ENCODE results near the gene THBS4. TPM values are rescaled to one million over a fixed set of nuclear protein-coding genes. Genes with fewer than 3 reads are reported as not detected.
"Not testable (repeated sequence)": the region's sequence is repeated elsewhere in the genome, so short reads cannot be mapped to it uniquely, and the experiment has no call there.

Gene THBS4
- total and polyA plus RNA-seq, 2 experiments from 2014 or later = 0.80 TPM; not detected in 1

DNA sequence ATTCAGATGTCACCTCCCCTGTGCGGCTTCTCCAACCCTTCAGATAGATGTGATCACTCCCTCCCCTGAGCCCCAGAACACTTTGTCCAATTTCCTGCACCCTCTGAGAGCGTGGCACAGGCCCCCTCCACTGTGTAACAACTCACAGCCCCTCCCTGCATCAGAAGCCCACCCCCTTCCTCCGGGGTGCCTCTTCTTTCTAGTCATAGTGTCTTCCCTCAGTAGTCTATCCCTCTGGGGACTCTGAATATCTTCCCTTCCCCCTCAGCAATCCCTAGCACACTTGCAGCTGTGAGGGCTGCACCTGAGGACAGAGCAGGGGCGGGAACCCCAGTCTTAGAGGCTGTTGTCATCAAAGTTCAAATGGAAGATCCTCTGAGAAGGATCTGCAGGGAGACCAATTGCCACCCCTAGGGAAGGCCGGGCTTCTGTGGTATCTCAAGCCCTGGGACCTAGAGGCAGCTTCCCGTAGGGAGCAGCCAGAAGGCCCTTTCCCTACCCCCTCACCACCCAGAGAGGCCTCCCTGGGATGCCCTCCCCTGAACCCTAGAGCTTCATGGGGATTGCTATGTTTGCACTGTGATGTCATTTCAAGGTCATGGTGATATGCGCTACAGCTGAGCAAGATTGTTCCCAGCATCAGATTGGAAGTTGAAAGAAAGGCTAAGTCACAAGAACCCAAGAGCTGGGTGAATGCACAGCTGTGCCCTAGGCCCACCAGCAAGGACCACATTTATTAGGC lies 70.7 kb downstream of the THBS4 start:
- Histone ChIP-seq H3K36me3 (replicated peaks; ENCODE audit: insufficient read depth, low read depth) (no peaks in the 10 kb centered on the region), H4K20me1 (ENCODE audit: insufficient read depth, poor library complexity, severe bottlenecking) (no peaks in the 10 kb centered on the region), H3K9me2 (replicated peaks; ENCODE audit: insufficient read depth) (no peaks in the 10 kb centered on the region), H3K4me2 (no peak overlapping the region), H3K27me3 (no peaks in the 10 kb centered on the region), H2AFZ (no peak overlapping the region), H3K27ac (peak overlapping the region; percentile 66), H3K4me1 (ENCODE audit: insufficient read depth) (peaks cover 20% of the 10 kb centered on the region), H3K4me3 (no peak overlapping the region), H3K79me2 (no peaks in the 10 kb centered on the region), H3K9me3 (ENCODE audit: low read depth) (no peaks in the 10 kb centered on the region)
- TF ChIP-seq EZH2phosphoT487 (IDR thresholded peaks at IDR 0.05; ENCODE audit: low read depth, severe bottlenecking, unreplicated experiment) (no peak), EZH2 (IDR thresholded peaks at IDR 0.05; ENCODE audit: borderline replicate concordance) (no peak)
- TF ChIP-seq, protein P1, sequence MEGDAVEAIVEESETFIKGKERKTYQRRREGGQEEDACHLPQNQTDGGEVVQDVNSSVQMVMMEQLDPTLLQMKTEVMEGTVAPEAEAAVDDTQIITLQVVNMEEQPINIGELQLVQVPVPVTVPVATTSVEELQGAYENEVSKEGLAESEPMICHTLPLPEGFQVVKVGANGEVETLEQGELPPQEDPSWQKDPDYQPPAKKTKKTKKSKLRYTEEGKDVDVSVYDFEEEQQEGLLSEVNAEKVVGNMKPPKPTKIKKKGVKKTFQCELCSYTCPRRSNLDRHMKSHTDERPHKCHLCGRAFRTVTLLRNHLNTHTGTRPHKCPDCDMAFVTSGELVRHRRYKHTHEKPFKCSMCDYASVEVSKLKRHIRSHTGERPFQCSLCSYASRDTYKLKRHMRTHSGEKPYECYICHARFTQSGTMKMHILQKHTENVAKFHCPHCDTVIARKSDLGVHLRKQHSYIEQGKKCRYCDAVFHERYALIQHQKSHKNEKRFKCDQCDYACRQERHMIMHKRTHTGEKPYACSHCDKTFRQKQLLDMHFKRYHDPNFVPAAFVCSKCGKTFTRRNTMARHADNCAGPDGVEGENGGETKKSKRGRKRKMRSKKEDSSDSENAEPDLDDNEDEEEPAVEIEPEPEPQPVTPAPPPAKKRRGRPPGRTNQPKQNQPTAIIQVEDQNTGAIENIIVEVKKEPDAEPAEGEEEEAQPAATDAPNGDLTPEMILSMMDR (IDR thresholded peaks at IDR 0.05; ENCODE audit: poor library complexity) = no peak
- peak; percentile 73 for DNase-seq (ENCODE audit: low spot score)
- WGBS (ENCODE audit: low lambda C conversion rate, missing lambda C conversion rate) = 73% methylated on average over 7 of the region's 7 CpGs

DNA sequence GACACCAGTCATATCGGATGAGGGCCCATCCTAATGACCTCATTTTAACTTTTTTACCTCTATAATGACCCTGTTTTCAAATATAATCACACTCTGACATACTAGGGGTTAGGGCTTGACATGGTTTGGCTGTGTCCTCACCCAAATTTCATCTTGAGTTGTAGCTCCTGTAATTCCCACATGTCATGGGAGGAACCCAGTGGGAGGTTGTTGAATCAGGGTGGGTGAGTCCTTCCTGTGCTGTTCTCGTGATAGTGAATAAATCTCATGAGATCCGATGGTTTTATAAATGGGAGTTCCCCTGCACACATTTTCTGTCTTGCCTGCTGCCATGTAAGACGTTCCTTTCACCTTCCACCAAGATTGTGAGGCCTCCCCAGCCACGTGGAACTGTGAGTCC lies 71.8 kb downstream of the THBS4 start:
- no peaks in the 10 kb centered on the region for H3K79me2 ChIP-seq
- no peaks in the 10 kb centered on the region for H3K27me3 ChIP-seq
- no peaks in the 10 kb centered on the region for H3K9me3 ChIP-seq (ENCODE audit: low read depth)
- no peak overlapping the region for H3K4me2 ChIP-seq
- no peak for DNase-seq (ENCODE audit: low spot score)
- H2AFZ ChIP-seq = no peak overlapping the region
- H3K4me1 ChIP-seq (ENCODE audit: insufficient read depth) = peaks cover 30% of the 10 kb centered on the region
- no peaks in the 10 kb centered on the region for H3K9me2 ChIP-seq (replicated peaks; ENCODE audit: insufficient read depth)
- TF ChIP-seq, protein P1 (IDR thresholded peaks at IDR 0.05; ENCODE audit: poor library complexity) = no peak
- TF ChIP-seq EZH2 (IDR thresholded peaks at IDR 0.05; ENCODE audit: borderline replicate concordance) (no peak), EZH2phosphoT487 (IDR thresholded peaks at IDR 0.05; ENCODE audit: low read depth, severe bottlenecking, unreplicated experiment) (no peak)
- H4K20me1 ChIP-seq (ENCODE audit: insufficient read depth, poor library complexity, severe bottlenecking) = no peaks in the 10 kb centered on the region
- 70% methylated on average over 5 of the region's 5 CpGs for WGBS (ENCODE audit: low lambda C conversion rate, missing lambda C conversion rate)
- peak overlapping the region; percentile 66 for H3K27ac ChIP-seq
- no peaks in the 10 kb centered on the region for H3K36me3 ChIP-seq (replicated peaks; ENCODE audit: insufficient read depth, low read depth)
- no peak overlapping the region for H3K4me3 ChIP-seq

DNA sequence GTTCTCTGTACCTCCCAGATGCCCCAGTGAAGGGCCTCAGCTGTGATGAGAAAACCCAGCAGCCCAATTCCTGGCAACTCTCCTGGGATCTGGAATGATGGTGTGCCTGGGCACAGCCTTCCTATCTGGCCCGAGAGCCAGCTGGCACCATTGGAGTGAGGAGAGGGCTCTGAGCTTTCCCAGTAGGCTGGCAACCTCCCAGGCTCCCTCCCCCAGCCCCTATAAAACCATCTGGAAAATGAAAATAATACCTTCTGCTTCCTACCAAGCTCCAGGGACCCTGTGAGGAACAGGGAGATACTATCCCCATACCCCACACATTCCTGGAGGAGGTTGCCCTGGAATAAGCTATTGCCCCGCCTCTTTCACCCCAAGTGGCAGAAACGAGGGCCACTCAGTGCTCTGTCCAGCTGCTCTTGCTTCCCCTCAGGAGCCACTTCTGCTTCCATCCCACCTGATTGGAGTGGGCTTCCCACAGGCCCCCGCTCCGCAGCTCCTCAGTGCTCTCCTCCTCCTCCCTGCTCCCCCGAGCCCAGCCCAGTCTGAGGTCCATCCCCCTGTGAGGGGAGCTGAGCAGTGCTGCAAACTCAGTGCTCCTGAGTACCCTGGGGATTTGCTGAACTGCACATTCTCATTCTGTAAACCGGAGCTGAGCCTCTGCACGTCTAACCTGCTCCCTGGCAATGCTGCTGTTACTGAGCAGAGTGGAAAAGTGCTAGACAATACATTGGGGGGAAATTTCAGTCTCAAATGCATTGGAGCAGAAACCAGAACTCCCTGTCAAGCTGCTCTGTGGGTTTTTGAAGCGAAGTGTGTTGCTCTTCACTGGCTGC lies 74.7 kb downstream of the THBS4 start:
- 34% methylated on average over 9 of the region's 9 CpGs for WGBS (ENCODE audit: low lambda C conversion rate, missing lambda C conversion rate)
- Histone ChIP-seq H2AFZ (no peak overlapping the region), H3K27me3 (no peaks in the 10 kb centered on the region), H3K36me3 (replicated peaks; ENCODE audit: insufficient read depth, low read depth) (no peaks in the 10 kb centered on the region), H3K9me2 (replicated peaks; ENCODE audit: insufficient read depth) (no peaks in the 10 kb centered on the region), H4K20me1 (ENCODE audit: insufficient read depth, poor library complexity, severe bottlenecking) (no peaks in the 10 kb centered on the region), H3K27ac (peak overlapping the region; percentile 68), H3K9me3 (ENCODE audit: low read depth) (no peaks in the 10 kb centered on the region), H3K79me2 (no peaks in the 10 kb centered on the region), H3K4me2 (peak overlapping the region; percentile 67), H3K4me3 (no peak overlapping the region), H3K4me1 (ENCODE audit: insufficient read depth) (peaks cover 37% of the 10 kb centered on the region)
- peak; percentile 43 for DNase-seq (ENCODE audit: low spot score)
- TF ChIP-seq, protein P1 (IDR thresholded peaks at IDR 0.05; ENCODE audit: poor library complexity) = no peak
- TF ChIP-seq EZH2 (IDR thresholded peaks at IDR 0.05; ENCODE audit: borderline replicate concordance) = no peak
- no peak for TF ChIP-seq EZH2phosphoT487 (IDR thresholded peaks at IDR 0.05; ENCODE audit: low read depth, severe bottlenecking, unreplicated experiment)

DNA sequence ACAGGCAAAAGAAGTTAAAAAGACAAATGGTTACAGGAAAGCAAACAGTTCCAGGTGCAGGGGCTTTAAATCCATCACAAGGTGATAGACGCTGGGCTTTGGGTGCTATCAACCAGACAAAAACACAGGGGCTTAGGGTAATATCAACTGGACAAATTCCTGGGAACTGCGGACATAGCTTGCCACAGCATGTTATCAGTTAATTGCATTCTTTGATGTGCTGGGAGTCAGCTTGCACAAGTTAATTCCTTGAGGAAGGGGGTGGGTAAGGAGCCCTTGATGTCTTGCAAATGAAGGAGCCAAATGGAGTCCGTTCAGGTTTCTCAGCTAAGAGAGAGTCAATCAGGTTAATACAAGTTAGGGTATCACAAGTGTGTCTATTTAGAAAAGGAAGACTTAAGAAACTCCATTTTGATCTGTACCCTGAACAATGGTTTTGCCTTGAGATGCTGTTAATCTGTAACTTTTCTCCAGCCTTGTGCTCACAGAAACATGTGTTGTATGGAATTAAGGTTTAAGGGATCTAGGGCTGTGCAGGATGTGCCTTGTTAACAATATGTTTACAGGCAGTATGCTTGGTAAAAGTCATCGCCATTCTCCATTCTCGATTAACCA lies 76.3 kb downstream of the THBS4 start:
- Histone ChIP-seq H3K4me2 (peak overlapping the region; percentile 67), H2AFZ (peak overlapping the region; percentile 31), H3K4me1 (ENCODE audit: insufficient read depth) (peaks cover 34% of the 10 kb centered on the region), H3K27ac (peak overlapping the region; percentile 68)
- not testable (repeated sequence) for H3K9me2 ChIP-seq (replicated peaks; ENCODE audit: insufficient read depth); H3K4me3 ChIP-seq; H3K36me3 ChIP-seq (replicated peaks; ENCODE audit: insufficient read depth, low read depth); H3K79me2 ChIP-seq; H3K9me3 ChIP-seq (ENCODE audit: low read depth); H4K20me1 ChIP-seq (ENCODE audit: insufficient read depth, poor library complexity, severe bottlenecking); DNase-seq (ENCODE audit: low spot score); H3K27me3 ChIP-seq
- 13% methylated on average over 5 of the region's 5 CpGs for WGBS (ENCODE audit: low lambda C conversion rate, missing lambda C conversion rate)

Data from hepatocyte (in vitro differentiated cells).